ENCODE measurements around the gene MTARC2. TPM values are rescaled to one million over a fixed set of nuclear protein-coding genes. Genes with fewer than 3 reads are reported as not detected.
A peak's percentile ranks its signal among the peaks of the same experiment; 100 is the strongest.

The MTARC2 gene
- total RNA-seq, 1 donor from 2014 or later = 16.5 TPM

- DNase-seq (ENCODE audit: low read depth in 2 of 2) = no peak
Measured at GRCh38 chr1:220800262-220800661, 52.1 kb downstream of the MTARC2 start.

GRCh38 chr1:220803401-220804201 lies 55.5 kb downstream of the MTARC2 start:
- DNase-seq (ENCODE audit: low read depth in 2 of 2) = peak; percentile 57 to 66

GRCh38 chr1:220804202-220804586 lies 56.1 kb downstream of the MTARC2 start:
- DNase-seq (ENCODE audit: low read depth in 2 of 2) = no peak

- no peak for DNase-seq (ENCODE audit: low read depth in 2 of 2)
Measured at GRCh38 chr1:220806408-220806807, 58.3 kb downstream of the MTARC2 start.

- DNase-seq (ENCODE audit: low read depth in 2 of 2) = no peak
Measured at GRCh38 chr1:220807726-220808125, 59.6 kb downstream of the MTARC2 start.

GRCh38 chr1:220808345-220809186 lies 60.4 kb downstream of the MTARC2 start:
- no peak for DNase-seq (ENCODE audit: low read depth in 2 of 2)

GRCh38 chr1:220809187-220809550 lies 61.0 kb downstream of the MTARC2 start:
- DNase-seq (ENCODE audit: low read depth in 2 of 2) = no peak

GRCh38 chr1:220809704-220810103 lies 61.6 kb downstream of the MTARC2 start:
- no peak for DNase-seq (ENCODE audit: low read depth in 2 of 2)

- DNase-seq (ENCODE audit: low read depth in 2 of 2) = peak; percentile 86 to 88
Measured at GRCh38 chr1:220810179-220810653, 62.1 kb downstream of the MTARC2 start.

- peak in 1 of 2 donors; percentile 23 for DNase-seq (ENCODE audit: low read depth in 2 of 2)
Measured at GRCh38 chr1:220810963-220811362, 62.8 kb downstream of the MTARC2 start.

GRCh38 chr1:220811695-220812094 lies 63.6 kb downstream of the MTARC2 start:
- peak in 1 of 2 donors; percentile 60 for DNase-seq (ENCODE audit: low read depth in 2 of 2)

- DNase-seq (ENCODE audit: low read depth in 2 of 2) = no peak
Measured at GRCh38 chr1:220812308-220812707, 64.2 kb downstream of the MTARC2 start.

GRCh38 chr1:220813013-220813412 lies 64.9 kb downstream of the MTARC2 start:
- DNase-seq (ENCODE audit: low read depth in 2 of 2) = peak; percentile 71 to 84

- DNase-seq (ENCODE audit: low read depth in 2 of 2) = no peak
Measured at GRCh38 chr1:220815409-220815808, 67.3 kb downstream of the MTARC2 start.

GRCh38 chr1:220817907-220818306 lies 69.8 kb downstream of the MTARC2 start:
- DNase-seq (ENCODE audit: low read depth in 2 of 2) = no peak

- peak in 1 of 2 donors; percentile 85 for DNase-seq (ENCODE audit: low read depth in 2 of 2)
Measured at GRCh38 chr1:220818421-220819173, 70.5 kb downstream of the MTARC2 start.

GRCh38 chr1:220819467-220820026 lies 71.4 kb downstream of the MTARC2 start:
- no peak for DNase-seq (ENCODE audit: low read depth in 2 of 2)

GRCh38 chr1:220824031-220824989 lies 76.2 kb downstream of the MTARC2 start:
- no peak for DNase-seq (ENCODE audit: low read depth in 2 of 2)

GRCh38 chr1:220825819-220826551 lies 77.9 kb downstream of the MTARC2 start:
- DNase-seq (ENCODE audit: low read depth in 2 of 2) = peak in 1 of 2 donors; percentile 23
